HG02884 (cell line): Measurements from ENCODE around the gene PHKG2.

Source experiments
- ATAC-seq: cut with Tn5 transposase; IDR thresholded peaks from one replicate; pipeline ENCODE4 v1.9.1; 2021; ENCODE audit warnings: mild to moderate bottlenecking, moderate library complexity; ENCODE audit not compliant: unreplicated experiment

PHKG2 gene

DNA sequence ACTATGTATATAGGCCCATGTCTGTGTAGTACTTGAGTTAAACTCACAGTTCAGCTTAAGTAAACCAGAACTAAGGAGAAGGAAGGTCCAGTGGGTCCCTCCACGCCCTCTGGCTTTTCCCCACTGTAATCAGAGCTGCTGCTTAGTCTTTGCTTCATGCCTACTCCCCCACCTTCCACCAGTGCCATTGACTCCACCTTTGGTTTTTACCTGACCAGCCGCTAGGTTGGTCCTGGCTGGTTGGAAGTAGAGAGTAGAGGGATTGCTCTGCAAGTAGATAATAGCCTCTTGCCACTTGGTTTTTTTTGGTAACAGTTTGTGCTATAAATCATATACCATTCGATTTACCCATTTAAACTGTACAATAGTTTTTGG is 22.8 kb upstream of the PHKG2 start:
- ATAC-seq = no peak

DNA sequence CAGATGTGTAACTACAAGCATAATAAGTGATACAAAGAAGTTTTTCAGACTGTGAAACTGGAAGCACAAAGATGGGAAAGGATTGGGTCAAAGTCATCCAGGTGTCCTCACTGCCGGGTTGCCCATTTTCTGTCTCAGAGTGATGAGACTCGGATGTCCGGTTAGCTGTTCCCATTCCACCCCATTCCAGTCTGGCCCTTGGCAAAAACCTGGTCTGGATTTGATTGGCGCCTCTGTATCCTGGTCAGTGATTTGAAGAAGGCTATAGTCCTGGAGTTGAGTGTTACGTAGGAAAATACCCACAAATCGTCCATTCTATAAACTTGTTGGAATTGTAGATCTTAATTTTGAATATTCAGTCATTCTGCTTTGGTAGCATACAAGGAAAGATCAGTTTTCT is 19.9 kb upstream of the PHKG2 start:
- no peak for ATAC-seq

DNA sequence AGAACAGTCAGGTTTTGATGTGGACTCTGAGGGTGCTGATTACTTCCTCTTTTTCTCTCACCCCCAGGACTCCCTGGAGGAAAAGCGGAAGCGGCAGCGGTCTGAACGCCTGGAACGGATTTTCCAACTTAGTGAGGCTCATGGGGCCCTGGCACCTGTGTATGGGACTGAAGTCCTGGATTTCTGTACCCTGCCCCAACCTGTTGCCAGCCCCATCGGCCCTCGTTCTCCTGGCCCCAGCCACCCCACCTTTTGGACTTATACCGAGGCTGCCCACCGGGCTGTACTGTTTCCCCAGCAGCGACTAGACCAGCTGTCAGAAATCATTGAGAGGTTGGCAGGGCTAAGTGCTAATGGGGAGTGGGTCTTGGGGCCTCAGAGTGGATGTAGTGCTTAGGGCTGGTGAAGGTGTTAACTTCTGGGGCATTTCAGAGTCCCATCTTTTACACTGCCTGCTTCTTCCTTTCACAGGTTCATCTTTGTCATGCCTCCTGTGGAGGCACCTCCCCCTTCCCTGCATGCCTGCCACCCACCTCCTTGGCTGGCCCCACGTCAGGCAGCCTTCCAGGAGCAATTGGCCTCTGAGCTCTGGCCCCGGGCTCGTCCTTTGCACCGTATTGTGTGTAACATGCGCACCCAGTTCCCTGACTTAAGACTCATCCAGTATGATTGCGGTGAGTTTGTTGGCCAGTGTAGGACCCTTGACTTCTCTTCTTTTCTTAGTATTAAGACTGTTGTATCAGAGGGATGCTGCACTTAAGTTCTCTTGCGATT is 19.1 kb upstream of the PHKG2 start:
- ATAC-seq = no peak

DNA sequence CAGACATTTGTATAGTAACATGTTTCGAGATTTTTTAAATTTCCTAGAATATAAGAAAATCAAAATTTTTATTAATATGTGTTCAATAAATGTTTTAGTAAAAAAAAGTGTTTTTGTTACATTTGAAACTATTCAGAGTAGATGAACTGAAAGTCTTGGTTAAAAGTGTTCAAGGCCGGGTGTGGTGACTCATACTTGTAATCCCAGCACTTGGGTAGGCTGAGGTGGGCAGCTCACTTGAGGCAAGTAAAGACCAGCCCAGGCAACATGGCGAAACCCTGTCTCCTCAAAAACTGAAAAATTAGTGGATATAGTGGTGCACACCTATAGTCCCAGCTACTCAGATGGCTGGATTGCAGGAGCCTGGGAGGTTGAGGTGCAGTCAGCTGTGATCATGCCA is 16.8 kb upstream of the PHKG2 start:
- no peak for ATAC-seq

DNA sequence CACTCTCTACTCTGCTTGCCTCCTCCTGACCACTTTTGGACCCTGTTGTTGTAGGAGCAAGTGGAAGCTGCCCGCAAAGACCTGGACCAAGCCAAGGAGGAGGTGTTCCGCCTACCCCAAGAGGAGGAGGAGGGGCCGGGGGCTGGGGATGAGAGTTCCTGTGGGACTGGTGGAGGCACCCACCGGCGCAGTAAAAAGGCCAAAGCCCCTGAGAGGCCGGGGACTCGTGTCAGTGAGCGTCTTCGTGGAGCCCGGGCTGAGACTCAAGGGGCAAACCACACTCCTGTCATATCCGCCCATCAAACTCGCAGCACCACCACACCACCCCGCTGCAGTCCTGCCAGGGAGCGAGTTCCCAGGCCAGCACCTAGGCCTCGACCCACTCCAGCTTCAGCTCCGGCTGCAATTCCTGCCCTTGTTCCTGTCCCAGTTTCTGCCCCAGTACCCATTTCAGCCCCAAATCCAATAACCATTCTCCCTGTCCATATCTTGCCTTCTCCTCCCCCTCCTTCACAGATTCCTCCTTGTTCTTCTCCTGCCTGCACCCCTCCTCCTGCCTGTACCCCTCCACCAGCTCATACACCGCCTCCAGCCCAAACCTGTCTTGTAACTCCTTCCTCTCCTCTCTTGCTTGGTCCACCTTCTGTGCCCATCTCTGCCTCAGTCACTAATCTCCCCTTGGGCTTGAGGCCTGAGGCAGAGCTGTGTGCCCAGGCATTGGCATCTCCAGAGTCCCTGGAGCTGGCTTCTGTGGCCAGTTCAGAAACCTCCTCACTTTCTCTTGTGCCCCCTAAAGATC is 11.0 kb upstream of the PHKG2 start:
- ATAC-seq = no peak

DNA sequence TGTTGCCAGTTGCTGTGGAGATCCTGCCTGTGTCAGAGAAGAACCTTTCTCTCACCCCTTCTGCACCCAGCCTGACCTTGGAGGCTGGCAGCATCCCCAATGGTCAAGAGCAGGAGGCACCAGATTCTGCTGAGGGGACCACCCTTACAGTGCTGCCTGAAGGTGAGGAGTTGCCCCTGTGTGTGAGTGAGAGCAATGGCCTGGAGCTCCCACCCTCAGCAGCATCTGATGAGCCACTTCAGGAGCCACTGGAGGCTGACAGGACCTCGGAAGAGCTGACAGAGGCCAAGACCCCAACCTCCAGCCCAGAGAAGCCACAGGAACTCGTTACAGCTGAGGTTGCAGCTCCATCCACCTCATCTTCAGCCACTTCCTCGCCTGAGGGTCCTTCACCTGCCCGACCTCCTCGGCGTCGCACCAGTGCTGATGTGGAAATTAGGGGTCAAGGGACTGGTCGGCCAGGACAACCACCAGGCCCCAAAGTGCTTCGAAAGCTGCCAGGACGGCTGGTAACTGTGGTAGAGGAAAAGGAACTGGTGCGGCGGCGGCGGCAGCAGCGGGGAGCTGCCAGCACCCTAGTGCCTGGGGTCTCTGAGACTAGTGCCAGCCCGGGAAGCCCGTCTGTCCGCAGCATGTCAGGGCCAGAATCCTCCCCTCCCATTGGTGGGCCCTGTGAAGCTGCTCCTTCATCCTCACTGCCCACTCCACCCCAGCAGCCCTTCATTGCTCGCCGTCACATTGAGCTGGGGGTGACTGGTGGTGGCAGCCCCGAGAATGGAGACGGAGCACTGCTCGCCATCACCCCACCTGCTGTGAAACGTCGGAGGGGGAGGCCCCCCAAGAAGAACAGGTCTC is 10.2 kb upstream of the PHKG2 start:
- ATAC-seq = no peak

DNA sequence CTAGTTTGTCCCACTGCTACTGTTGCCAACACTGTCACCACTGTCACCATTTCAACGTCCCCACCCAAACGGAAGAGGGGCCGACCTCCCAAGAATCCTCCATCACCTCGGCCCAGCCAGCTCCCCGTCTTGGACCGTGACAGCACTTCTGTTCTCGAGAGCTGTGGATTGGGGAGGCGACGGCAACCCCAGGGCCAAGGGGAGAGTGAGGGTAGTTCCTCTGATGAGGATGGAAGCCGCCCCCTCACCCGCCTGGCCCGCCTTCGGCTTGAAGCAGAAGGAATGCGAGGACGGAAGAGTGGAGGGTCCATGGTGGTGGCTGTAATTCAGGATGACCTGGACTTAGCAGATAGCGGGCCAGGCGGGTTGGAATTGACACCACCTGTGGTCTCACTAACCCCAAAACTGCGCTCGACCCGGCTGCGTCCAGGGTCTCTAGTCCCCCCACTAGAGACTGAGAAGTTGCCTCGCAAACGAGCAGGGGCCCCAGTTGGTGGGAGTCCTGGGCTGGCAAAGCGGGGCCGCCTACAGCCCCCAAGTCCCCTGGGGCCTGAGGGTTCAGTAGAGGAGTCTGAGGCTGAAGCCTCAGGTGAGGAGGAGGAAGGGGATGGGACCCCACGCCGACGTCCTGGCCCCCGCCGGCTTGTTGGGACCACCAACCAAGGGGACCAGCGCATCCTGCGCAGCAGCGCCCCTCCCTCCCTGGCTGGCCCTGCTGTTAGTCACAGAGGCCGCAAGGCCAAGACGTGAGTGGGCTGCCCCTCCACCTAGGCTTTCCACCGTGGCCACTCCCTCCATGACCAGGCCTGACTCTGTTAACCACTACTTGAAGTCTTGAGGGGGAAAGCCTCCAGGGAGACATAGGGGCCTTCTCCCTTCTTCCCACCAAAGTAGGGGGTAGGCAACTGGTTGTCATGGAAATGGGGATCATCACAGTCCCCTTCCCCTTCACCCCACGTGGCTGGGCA is 9.0 kb upstream of the PHKG2 start:
- ATAC-seq = no peak

DNA sequence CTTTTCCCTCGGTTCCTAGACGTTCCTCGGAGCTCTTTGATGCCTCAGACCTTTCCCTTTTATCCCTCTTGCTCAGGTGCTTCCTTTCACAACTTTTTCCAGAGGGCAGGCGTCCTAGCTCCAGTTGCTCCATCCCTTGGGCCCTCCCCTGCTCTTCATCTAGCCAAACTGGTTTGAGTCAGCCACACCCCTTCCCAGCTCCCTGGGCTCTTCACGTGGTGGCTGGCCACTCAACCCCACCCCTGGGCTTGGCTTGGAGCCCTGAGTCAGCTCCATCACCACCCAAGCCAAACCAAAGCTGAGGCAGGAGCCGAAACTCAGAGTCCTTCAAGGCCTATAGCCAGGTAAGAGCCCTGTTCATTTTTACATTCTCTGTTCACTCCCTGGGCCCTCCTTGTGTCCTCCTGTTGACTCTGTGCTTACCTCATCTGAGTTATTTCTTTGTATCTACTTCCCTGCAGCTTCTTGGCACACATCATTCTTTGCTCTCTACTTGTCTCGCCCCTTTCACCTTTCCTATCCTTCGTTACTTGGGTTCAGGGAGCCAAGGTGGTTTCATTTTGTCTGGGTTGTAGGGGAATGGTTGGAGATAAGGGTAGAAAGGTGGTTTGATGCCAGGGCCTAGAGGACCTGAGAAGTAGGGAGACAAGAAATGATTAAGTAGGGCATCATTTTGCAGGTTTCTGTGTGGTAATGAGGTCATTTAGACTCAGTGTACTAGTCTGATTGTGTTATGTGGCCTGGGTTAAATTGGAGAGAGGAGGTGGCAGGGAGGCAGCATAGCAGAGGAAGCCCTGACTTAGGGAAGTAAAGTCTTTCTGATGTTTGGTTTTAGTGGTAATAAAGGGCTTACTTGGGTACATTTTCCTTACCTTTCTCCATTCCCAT is 7.6 kb upstream of the PHKG2 start:
- no peak for ATAC-seq

DNA sequence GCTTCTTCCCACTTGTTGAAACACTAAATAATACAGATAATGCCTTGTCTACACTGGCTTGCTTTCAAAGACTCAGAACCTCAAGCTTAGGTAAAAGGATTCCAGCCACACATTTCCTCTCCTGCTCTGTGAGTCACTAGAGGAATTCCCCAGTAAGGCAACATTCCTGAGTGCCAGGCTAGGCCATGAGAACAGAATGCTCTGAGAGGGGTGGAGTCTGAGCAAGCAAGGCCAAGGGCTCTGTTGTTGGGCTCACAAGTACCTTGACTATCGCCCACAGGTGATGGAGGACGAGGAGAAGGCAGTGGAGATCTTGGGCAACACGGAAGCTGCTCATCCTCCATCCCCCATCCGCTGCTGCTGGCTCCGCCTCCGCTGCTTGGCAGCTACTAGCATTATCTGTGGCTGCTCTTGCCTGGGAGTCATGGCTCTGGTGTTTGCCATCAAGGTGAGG is 6.7 kb upstream of the PHKG2 start:
- ATAC-seq = no peak

DNA sequence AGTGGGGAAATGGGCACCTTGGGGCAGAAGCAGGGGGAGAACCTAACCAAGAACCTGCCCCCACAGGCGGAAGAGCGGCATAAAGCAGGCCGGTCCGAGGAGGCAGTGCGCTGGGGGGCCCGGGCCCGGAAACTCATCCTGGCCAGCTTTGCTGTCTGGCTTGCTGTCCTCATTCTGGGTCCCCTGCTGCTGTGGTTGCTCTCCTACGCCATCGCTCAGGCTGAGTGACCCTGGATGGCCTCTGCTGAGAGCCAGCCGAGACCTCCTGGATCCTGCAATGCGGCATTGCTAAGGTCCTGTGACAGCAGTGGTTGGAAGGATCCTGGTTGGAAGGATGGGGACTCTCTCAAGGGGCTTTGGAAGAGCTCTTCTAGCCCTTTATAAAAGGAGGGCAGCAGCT is 4.5 kb upstream of the PHKG2 start:
- no peak for ATAC-seq

DNA sequence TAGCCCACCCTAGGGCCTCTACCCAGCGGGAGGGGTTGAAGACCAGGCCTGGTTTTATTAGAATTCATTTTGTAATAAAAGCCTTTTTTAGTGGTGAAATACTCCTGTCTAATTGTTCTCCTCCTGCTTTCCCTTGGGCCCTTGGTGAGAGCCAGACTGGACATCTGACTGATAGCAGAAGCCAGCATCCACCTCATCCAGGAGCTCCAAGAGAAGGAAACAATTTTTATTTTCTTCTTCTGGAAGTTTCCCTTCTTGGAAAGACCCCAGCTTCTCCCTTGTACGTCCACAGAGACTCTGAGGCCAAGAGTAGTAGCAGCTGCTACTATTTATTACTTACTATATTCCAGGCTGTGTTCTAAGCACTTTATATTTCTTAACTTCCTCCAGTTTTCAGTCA is 4.0 kb upstream of the PHKG2 start:
- ATAC-seq = no peak

DNA sequence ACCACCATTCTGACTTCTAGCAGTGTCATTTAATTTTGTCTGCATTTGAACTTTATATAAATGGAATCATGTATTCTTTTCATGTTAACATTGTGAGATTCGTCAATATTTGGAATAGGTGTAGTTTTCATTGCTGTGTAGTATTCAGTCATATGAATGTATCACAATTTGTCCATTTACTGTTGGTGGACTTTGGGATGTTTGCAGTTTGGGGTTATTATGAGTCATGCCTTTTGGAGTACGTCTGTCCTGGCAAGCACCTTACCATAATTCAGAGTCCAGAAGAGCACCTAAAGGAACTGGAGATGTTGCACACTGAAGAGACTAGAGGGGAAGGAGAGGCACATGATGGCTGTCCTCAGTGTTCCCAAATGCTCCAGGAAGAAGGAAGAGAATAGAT is 3.1 kb upstream of the PHKG2 start:
- no peak for ATAC-seq

DNA sequence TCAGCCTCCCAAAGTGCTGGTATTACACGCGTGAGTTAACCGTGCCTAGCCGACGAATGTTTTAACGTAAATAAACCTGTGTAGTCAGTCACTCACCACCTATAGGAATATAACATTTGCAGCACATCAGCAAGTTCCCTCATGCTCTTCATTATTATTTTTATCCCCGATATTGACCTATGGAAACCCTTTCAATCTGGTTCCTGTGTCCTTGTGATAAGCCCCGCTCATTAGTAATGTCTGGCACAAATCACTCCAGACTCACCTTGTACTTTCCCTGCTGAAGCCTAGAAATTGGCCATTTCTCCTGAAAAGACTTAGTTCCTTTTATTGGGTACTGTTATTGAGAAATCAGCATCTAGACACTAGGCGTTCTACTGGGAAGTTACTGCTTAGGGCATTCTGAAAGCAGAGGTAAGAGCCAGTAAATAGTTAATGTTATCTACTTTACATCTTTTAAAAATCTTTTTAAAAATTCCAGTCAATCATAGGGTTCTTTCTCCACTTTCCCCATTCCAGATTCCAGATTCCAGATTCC is 1.5 kb upstream of the PHKG2 start:
- ATAC-seq = no peak

DNA sequence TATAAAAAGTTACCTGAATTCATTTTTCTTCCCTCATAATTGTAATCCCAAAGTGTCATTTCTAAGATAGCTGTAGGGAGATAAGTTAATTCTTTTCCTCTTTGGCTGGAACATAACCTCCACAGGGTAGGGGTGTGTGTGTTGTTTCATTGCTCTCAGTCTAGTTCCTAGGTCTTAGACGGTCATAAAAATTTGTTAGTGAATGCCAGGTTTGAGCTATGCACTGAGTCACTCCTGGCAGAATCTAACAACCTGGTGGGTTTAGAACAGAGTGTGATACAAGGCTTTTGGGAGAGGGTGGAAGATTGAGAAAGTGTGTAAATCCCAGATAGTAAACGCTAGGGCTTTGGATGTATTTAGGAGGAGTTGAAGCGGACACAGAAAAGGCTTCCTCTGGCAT is 894 bp upstream of the PHKG2 start:
- no peak for ATAC-seq

DNA sequence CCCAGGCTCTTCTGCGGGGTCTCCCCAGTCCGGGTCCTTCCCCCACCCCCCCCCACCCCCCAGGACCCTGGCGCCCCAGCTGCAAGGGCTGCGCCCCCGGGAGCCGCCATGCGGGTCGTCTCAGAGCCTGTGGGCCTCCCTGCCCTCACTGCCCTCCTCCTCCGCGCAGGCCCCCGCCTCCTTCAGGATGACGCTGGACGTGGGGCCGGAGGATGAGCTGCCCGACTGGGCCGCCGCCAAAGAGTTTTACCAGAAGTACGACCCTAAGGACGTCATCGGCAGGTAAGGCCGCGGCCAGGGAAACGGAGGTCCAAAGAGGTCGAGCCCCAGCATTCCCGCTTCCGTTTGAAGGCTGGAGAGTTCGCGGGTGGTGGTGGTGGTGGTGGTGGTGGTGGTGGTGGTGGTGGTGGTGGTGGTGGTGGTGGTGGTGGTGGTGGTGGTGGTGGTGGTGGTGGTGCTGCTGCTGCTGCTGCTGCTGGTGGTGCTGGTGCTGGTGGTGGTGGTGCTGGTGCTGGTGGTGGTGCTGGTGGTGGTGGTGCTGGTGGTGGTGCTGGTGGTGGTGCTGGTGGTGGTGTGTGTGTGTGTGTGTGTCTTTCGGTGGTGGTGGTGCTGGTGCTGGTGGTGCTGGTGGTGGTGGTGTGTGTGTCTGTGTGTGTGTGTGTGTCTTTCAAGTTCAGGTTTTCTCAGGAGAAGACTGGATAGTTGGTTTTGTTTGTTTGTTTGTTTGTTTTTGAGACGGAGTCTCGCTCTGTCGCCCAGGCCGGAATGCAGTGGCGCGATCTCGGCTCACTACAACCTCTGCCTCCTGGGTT is 615 bp downstream of the PHKG2 start:
- ATAC-seq = peak; percentile 15

DNA sequence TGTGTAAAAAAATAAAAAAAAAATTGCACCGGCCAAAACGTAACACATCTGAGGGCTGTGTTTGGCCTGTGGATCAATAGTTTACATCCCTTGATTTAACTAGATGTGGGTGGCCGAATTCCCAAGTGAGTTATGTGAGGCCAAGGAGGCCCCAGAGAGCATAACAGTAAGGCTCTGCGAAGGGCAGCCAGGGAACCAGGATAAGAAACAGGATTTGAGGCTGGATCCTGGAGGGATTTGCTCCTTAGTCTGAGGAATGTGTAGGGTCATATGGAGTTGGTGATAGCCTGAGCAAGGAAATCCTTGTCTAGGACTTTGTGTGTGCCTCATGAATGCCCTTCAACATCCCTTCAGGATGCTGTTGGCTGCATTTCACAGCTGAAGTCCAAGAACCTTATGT is 2.0 kb downstream of the PHKG2 start:
- ATAC-seq = no peak

DNA sequence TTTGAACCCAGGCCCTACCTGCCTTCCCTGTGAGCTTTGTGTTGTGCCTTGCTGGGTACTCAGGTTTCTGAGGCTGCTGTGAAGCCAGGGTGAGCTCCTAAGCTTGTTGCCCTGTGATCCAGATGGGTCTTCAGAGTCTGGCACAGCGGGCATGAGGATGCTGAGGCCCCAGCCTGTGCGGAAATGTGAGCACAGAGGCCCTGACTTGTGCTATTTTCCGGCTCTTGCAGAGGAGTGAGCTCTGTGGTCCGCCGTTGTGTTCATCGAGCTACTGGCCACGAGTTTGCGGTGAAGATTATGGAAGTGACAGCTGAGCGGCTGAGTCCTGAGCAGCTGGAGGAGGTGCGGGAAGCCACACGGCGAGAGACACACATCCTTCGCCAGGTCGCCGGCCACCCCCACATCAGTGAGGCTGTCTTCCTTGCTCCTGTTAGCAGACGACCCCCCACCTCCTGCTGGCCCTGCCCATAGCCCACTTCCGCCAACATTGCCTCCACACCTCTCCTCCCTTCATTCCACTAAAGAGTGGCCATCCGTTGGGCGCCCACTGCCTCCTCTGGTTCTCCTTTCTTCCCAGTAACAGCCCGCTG is 2.7 kb downstream of the PHKG2 start:
- no peak for ATAC-seq

DNA sequence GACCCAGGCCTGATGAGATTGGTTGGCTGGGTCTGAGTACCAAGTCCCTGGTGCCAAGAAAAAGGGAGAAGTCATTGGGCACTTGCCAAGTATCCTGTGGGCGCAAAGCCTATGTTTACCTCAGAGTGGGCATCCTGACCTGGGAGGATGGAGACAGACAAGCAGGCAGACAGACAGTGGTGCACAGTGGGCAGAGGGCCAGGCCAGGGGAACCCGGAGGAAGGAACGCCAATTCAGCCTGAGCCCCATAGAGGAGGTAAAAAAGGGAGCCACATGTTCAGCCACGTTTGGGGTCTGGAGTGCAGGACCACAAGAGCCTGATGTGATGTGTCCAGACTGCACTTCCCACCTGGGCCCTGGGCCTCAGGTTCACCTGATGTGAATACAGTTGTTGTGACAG is 5.4 kb downstream of the PHKG2 start:
- no peak for ATAC-seq
